Fibroblast of the aortic adventitia (primary cell): ENCODE data around the gene SMC6. TPM values are rescaled to one million over a fixed set of nuclear protein-coding genes. Genes with fewer than 3 reads are reported as not detected.

ENCODE experiments used
- DNase-seq: peaks from one replicate; pipeline ENCODE4 v3.0.0-alpha.2; 2010; ENCODE audit warnings: low read depth
- H3K4me3 ChIP-seq: 2 replicates; pipeline ENCODE4 v1.5.1; 2011; ENCODE audit warnings: low read depth, mild to moderate bottlenecking, control low read depth, low read length, moderate library complexity
- total RNA-seq: library from RNA; depleted of rRNA; stranded (reverse); fragments of >200 nt; gene quantifications from 2 replicates; pipeline ENCODE4 v1.2.3, GENCODE V29; 2012; ENCODE audit warnings: low replicate concordance
- TF ChIP-seq, protein P1 (sequence below): IDR thresholded peaks from 2 replicates; pipeline ENCODE4 v1.5.1; 2011; ENCODE audit warnings: mild to moderate bottlenecking, low read length, control low read depth, inconsistent platforms; ENCODE audit not compliant: insufficient read depth

The SMC6 gene
- total RNA-seq, 1 donor: 31.0 TPM

DNA sequence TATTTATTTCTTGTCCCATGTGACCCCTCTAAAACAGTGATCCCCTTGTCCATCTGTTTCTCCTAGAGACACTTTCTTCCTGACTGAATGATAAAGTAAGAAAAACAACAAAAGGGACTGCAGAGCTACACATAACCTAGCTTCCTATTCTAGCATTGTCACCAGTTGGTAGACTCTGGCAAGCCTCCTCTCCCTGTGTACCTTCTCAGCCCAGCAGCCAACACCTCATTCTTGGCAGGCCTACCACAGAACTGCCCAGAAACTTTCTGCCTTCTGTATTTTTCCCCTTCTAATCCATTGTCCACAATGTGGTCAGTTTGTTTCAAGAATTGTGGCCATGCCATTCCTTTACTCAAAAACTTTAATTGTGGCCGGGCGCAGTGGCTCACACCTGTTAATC, 13.4 kb downstream of the SMC6 start:
- DNase-seq: no peak
- H3K4me3 ChIP-seq: no peak overlapping the region

DNA sequence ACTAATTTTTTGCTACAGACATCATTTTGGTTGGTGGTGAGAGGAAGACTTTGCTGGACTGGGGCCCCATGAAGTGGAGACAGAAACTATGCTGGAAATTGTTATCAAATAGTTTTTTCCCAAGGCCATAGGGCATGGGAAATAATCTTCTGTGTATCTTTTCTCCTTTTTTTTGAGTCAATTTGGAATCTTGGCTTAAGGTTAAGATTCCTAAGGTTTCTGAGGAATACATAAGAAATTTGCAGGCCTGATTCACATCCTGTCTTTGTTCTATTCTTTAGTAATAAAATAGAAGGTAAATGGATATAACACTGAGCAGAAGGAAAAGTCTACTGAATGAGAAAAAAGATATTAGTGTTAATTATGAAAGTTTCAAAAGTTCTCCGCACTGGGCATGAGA, 16.6 kb downstream of the SMC6 start:
- H3K4me3 ChIP-seq: no peak overlapping the region
- TF ChIP-seq, protein P1, sequence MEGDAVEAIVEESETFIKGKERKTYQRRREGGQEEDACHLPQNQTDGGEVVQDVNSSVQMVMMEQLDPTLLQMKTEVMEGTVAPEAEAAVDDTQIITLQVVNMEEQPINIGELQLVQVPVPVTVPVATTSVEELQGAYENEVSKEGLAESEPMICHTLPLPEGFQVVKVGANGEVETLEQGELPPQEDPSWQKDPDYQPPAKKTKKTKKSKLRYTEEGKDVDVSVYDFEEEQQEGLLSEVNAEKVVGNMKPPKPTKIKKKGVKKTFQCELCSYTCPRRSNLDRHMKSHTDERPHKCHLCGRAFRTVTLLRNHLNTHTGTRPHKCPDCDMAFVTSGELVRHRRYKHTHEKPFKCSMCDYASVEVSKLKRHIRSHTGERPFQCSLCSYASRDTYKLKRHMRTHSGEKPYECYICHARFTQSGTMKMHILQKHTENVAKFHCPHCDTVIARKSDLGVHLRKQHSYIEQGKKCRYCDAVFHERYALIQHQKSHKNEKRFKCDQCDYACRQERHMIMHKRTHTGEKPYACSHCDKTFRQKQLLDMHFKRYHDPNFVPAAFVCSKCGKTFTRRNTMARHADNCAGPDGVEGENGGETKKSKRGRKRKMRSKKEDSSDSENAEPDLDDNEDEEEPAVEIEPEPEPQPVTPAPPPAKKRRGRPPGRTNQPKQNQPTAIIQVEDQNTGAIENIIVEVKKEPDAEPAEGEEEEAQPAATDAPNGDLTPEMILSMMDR: no peak
- DNase-seq: peak; percentile 88

More for the DNA sequence above, 13.4 kb downstream of the SMC6 start:
- TF ChIP-seq, protein P1: no peak

DNA sequence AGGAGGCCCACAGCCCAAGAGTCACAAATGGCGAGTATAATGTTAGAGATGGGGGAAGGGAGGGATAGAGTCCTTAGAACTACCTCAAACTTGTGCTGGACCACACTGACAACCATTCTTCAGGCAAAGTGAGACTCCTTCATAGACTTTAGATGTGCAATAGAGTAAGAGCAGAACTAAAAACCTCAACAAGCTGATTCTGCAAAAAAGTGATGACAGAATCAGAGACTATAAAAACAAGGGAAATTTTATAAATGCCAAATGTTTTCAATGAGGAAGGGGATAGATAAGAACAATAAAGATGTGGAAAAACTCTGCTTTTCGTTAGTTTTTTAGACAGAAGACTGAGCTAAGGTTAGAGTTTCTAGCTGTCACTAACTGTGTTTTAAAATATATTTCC, 17.7 kb downstream of the SMC6 start:
- DNase-seq: no peak
- TF ChIP-seq, protein P1: no peak
- no peak overlapping the region for H3K4me3 ChIP-seq

DNA sequence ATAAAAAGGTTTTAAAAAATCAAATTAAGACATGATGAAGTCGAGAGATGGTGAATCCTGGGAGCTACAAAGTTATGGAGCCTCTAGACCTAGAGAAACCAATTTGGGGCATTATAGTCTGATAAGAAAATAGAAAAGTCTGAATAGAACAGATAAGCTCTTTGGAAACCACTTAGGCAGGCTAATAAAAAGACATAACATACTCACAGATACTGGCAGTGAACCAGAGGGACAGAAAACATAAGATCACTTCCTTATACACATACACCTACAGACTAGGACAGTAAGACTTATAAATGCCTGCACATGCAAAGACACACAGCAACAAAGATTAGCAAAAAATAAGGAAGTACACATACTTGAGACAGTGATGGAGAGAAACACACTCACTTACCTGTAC, 20.0 kb downstream of the SMC6 start:
- TF ChIP-seq, protein P1: no peak
- DNase-seq: no peak
- no peak overlapping the region for H3K4me3 ChIP-seq

DNA sequence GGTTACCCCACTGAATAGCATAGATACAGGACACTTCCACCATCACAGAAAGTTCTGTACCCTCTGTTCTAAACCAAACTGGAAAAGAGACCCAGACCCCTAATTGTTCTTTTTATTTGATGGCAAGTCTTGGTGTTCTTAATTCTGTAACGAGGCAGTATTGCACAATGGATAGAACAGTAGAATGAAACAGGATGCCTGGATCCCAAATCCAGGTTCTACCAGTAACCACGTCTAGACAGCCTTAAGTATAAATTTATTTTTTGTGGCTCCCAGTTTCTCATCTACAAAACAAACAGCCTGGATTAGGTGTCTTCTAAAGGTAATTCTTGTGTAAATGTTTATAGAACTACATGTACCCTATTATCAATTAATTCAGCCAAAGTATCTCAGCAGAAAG, 23.7 kb downstream of the SMC6 start:
- no peak overlapping the region for H3K4me3 ChIP-seq
- no peak for DNase-seq
- TF ChIP-seq, protein P1: no peak

DNA sequence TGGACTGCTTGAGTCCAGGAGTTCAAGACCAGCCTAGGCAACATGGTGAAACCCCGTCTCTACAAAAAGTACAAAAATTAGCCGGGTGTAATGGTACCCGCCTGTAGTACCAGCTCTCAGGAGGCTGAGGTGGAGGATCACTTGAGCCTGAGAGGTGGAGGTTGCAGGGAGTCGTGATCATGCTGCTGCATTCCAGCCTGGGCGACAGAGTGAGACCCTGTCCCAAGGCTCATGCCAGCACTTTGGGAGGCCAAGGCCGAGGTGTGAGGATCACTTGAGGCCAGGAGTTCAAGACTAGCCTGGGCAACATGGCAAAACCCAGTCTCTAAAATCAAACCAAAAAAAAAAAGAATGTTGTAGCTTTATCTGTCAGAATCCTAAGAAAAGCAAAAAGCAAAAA, 25.4 kb downstream of the SMC6 start:
- DNase-seq: no peak
- TF ChIP-seq, protein P1: no peak
- H3K4me3 ChIP-seq: no peak overlapping the region

DNA sequence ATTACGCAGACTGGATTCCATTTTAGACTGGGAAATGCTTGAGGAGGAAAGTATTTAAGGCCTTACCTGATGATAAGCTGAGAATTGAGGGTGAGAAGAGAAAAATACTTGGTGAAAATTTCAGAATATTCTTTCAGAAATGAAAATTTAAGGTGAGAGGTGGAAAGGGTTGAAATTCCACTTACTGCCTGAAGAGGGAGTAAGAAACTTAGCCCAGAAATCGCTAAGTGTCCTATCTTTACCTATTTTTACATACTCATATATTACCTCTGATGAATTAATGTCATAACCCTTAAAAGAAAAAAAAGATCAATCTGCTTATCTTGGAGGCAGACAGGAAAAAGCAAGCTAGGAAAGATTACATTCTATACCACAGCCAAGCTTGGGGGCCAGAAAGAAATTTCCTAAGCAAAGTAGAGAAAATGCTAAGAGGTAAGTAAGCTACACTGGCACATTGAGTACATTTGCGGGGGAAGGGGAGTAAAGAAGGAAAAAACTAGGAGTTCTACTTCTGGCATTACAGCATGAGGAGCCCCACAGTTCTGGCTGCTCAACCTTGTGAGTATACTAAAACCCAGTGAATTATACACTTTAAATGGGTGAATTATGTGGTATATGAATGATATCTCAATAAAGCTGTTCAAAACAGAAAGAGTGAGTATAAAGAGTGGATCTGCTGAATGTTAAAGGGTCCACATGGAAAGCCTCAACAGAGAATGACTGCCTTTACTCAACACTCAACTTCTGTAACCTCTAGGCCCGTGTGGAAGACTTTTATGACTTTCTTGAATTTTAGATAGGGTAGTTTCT, 33.8 kb downstream of the SMC6 start:
- peak; percentile 46 for DNase-seq
- TF ChIP-seq, protein P1: peak; percentile 86

More for the DNA sequence above, 33.8 kb downstream of the SMC6 start:
- H3K4me3 ChIP-seq: no peak overlapping the region
